Stomach smooth muscle (tissue), 2 donors: Measurements from ENCODE around the gene TIMM23B.
"Not testable (repeated sequence)": the region's sequence is repeated elsewhere in the genome, so short reads cannot be mapped to it uniquely, and the experiment has no call there.

Experiments
- H3K27ac ChIP-seq: one replicate; pipeline ENCODE4 v1.7.0; 2013; ENCODE audit warnings: mild to moderate bottlenecking, low read length, inconsistent platforms
- H3K27me3 ChIP-seq, 2 donors: one replicate each; pipeline ENCODE4 v1.7.0; 2013; ENCODE audit warnings: low read length in 2 of 2; ENCODE audit not compliant: insufficient read depth in 2 of 2, control insufficient read depth in 1 of 2
- H3K36me3 ChIP-seq, 2 donors: one replicate each; pipeline ENCODE4 v1.7.0; 2013; ENCODE audit warnings: low read length in 2 of 2; ENCODE audit not compliant: control insufficient read depth in 2 of 2, insufficient read depth in 2 of 2
- H3K4me1 ChIP-seq: one replicate; pipeline ENCODE4 v1.7.0; 2013; ENCODE audit warnings: low read length; ENCODE audit not compliant: control insufficient read depth, insufficient read depth
- H3K4me3 ChIP-seq, 2 donors: one replicate each; pipeline ENCODE4 v1.7.0; 2013; ENCODE audit warnings: low read length in 2 of 2
- H3K9ac ChIP-seq, 2 donors: one replicate each; pipeline ENCODE4 v1.7.0; 2013; ENCODE audit warnings: low read length in 2 of 2, mild to moderate bottlenecking in 1 of 2
- H3K9me3 ChIP-seq, 2 donors: one replicate each; pipeline ENCODE4 v1.7.0; 2013; ENCODE audit warnings: low read length in 2 of 2; ENCODE audit not compliant: control insufficient read depth in 2 of 2
- donor health status: healthy.
- donor health status: Pancreatic carcinoma.

TIMM23B gene

DNA sequence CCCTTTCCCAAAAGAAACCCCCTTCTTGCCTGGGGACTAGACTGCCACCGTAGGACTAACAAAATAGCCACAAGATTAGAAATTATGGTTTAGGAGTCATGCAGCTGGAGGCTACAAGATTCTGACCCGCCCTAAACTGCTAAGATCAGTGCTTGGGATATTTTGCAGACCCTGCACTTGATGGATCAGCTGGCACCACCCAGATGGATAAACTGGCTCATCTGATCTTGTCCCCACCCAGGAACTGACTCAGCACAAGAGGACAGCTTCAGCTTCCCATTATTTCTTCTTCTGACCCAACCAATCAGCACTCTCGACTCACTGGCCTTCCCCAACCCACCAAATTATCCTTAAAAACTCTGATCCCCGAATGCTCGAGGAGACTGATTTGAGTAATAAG lies 10.6 kb upstream of the TIMM23B start:
- not testable (repeated sequence) for H3K4me3 ChIP-seq, H3K4me1 ChIP-seq, H3K9me3 ChIP-seq, H3K36me3 ChIP-seq, H3K27ac ChIP-seq, H3K27me3 ChIP-seq, H3K9ac ChIP-seq

DNA sequence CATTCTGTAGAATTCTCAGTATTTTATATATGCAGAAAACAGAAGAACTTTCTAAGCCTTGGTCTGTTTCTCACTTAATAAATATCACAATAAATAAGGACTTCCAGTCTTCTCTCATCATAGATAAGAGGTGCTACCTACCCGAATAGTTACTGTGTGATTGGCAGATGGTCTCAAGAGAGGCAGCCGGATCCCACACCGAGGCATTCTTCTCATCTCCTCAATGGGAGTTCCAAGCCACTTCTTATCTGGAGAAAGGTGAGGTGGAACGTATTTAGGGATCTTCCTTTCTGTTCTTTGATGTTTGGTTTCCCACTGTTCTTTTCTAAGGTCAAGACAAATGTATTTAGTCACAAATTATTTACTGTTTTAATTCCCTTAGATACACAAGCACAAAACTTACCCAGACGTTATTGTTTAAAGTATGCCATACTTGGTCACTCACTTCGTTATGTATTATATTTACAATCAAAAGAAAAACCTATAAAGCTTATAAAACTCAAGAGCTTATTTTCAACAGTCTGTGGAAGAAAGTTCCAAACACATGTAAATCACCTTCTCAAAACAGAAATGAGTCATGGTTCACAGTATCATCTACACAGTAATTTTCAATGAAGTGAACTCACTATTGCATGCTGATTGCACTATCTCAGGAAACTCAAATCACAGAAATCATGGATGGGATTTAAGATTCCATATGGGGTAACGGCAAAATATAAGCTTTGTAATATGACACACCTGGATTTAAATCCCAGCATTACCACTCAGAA lies 9.7 kb upstream of the TIMM23B start:
- not testable (repeated sequence) for H3K9me3 ChIP-seq

DNA sequence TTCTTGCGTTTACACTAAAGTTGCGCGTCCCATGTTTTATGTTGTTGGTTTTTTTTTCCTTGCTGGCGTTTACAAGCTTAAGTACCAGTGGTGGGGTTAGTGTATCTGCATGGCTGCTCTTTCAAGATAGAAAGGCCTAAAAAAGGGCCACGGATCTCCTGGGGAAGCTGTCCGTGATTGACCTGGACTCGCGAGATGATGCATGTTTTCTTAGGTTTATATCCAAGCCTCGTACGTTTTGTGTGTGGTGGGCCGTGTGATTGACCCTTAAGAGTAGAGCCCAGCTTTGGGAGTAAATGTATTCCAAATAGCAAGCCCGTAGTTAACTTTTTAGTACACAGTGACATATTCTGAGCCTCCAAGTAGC lies 469 bp downstream of the TIMM23B start:
- Histone ChIP-seq H3K9ac (peak overlapping the region; percentile 86 to 93), H3K4me3 (peak overlapping the region; percentile 83 to 94), H3K4me1 (peaks cover 11% of the 10 kb centered on the region)
- not testable (repeated sequence) for H3K27me3 ChIP-seq, H3K36me3 ChIP-seq, H3K27ac ChIP-seq, H3K9me3 ChIP-seq

More for the DNA sequence above, 9.7 kb upstream of the TIMM23B start:
- not testable (repeated sequence) for H3K27ac ChIP-seq, H3K9ac ChIP-seq, H3K4me1 ChIP-seq, H3K36me3 ChIP-seq, H3K4me3 ChIP-seq, H3K27me3 ChIP-seq

GRCh38 chr10:49943607-49944006 lies 1.8 kb downstream of the TIMM23B start:
- not testable (repeated sequence) for H3K9ac ChIP-seq, H3K27ac ChIP-seq, H3K9me3 ChIP-seq, H3K27me3 ChIP-seq, H3K36me3 ChIP-seq, H3K4me3 ChIP-seq
- peaks cover 11% of the 10 kb centered on the region for H3K4me1 ChIP-seq

GRCh38 chr10:49948142-49948541 lies 6.3 kb downstream of the TIMM23B start:
- H3K27me3 ChIP-seq, H3K4me1 ChIP-seq, H3K36me3 ChIP-seq, H3K9me3 ChIP-seq, H3K4me3 ChIP-seq, H3K27ac ChIP-seq, H3K9ac ChIP-seq: not testable (repeated sequence)

GRCh38 chr10:49948737-49949136 lies 6.9 kb downstream of the TIMM23B start:
- H3K9me3 ChIP-seq: not testable (repeated sequence)

DNA sequence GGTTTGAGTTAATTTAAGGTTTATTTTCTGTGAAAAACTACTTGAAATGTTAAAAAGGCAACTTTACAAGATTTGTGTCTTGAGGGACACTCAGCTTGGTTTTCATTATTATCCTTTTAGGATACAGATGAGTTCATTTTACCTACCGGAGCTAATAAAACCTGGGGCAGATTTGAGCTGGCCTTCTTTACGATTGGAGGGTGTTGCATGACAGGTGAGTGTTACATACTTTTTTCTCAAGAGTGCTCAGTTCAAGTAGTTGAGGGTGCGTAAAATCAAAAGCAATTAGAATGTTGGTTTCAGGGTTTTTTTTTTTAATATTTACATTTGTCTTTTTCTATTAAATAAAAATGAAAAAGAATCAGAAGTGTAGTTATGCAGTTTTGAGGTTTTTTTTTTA lies 10.2 kb downstream of the TIMM23B start:
- H3K4me1 ChIP-seq, H3K27ac ChIP-seq, H3K9ac ChIP-seq, H3K4me3 ChIP-seq, H3K36me3 ChIP-seq, H3K27me3 ChIP-seq, H3K9me3 ChIP-seq: not testable (repeated sequence)

More at GRCh38 chr10:49948737-49949136, 6.9 kb downstream of the TIMM23B start:
- not testable (repeated sequence) for H3K4me3 ChIP-seq, H3K4me1 ChIP-seq, H3K27ac ChIP-seq, H3K27me3 ChIP-seq, H3K9ac ChIP-seq, H3K36me3 ChIP-seq

DNA sequence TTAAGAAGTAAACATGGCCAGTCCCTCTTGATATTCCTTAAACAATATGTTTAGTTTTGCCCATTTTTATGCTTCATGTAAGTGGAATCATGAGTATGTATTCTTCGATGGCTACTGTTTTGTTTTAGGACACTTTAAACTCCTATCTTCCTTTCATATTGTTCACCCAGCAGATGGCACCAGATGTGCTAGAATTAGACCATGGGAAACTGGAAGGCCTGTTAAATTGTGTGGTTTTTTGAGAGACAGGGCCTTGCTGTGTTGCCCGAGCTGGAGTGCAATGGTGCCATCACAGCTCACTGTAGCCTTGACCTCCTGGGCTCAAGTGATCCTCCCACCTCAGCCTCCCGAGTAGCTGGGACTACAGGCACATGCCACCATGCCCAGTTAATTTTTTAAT lies 11.3 kb downstream of the TIMM23B start:
- not testable (repeated sequence) for H3K27ac ChIP-seq, H3K27me3 ChIP-seq, H3K36me3 ChIP-seq, H3K4me3 ChIP-seq, H3K9ac ChIP-seq, H3K9me3 ChIP-seq, H3K4me1 ChIP-seq

DNA sequence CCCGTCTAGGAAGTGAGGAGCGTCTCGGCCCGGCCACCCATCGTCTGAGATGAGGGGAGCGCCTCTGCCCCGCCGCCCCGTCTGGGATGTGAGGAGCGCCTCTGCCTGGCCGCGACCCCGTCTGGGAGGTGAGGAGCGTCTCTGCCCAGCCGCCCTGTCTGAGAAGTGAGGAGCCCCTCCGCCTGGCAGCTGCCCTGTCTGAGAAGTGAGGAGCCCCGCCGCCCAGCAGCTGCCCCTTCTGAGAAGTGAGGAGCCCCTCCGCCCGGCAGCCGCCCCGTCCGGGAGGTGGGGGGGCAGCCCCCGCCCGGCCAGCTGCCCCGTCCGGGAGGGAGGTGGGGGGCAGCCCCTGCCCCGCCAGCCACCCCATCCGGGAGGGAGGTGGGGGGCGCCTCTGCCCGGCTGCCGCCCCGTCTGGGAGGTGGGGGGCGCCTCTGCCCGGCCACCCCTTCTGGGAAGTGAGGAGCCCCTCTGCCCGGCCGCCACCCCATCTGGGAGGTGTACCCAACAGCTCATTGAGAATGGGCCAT lies 28.5 kb downstream of the TIMM23B start:
- not testable (repeated sequence) for H3K27ac ChIP-seq, H3K4me1 ChIP-seq, H3K4me3 ChIP-seq, H3K36me3 ChIP-seq, H3K9me3 ChIP-seq, H3K27me3 ChIP-seq, H3K9ac ChIP-seq

DNA sequence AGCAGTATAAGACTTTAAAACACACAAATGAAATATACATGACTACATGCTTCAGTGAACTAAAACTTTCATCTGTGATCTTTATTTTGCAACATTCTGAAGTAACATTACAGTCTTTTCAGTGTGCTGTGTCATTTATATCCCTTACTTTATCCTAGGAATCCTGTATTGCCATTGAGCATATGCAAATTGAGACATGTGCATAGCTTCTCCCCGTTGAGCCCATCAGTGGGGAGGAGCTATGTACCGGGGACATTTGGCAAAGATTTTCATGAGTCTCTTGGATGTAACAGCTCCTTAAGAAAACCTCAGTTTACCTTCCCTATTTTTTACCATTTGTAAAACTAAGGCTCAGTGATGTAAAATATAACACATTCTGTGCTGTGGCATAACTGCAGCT lies 29.6 kb downstream of the TIMM23B start:
- H3K36me3 ChIP-seq, H3K4me3 ChIP-seq, H3K9ac ChIP-seq, H3K27me3 ChIP-seq, H3K27ac ChIP-seq, H3K9me3 ChIP-seq, H3K4me1 ChIP-seq: not testable (repeated sequence)

DNA sequence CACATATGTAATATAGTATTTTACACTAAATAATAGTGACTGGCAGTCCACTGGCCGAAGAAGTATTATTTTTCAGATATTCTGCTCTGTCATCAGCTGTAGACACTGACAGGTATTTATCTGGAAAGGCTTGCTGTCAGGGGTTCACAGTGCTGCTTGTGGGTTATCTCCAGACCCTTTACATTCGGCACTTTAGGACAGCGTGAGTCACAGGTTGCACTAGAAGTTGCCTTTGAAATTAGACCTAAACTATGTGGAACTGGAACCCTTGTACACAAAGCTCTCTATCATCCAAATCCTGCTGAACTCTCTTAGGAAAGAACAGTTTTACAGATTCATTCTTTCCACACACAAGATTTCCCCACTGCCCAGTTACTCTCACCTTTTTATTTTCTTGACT lies 30.2 kb downstream of the TIMM23B start:
- not testable (repeated sequence) for H3K9ac ChIP-seq, H3K4me1 ChIP-seq, H3K27ac ChIP-seq, H3K9me3 ChIP-seq, H3K36me3 ChIP-seq, H3K27me3 ChIP-seq, H3K4me3 ChIP-seq
